Fibroblast of peridontal ligament (primary cell): ENCODE measurements around the gene ZNF234.
"Not testable (repeated sequence)": the region's sequence is repeated elsewhere in the genome, so short reads cannot be mapped to it uniquely, and the experiment has no call there.

Source experiments
- DNase-seq: peaks from one replicate; pipeline ENCODE4 v3.0.0-alpha.2; 2010; ENCODE audit errors: extremely low read depth

The ZNF234 gene

GRCh38 chr19:44180968-44181367, 39.6 kb downstream of the ZNF234 start:
- no peak for DNase-seq

GRCh38 chr19:44182145-44182544, 40.8 kb downstream of the ZNF234 start:
- DNase-seq, result no peak

- DNase-seq, result no peak
These were observed 48.7 kb downstream of the ZNF234 start for GRCh38 chr19:44190020-44190419.

- no peak for DNase-seq
These were observed 50.8 kb downstream of the ZNF234 start for GRCh38 chr19:44192127-44192526.

DNA sequence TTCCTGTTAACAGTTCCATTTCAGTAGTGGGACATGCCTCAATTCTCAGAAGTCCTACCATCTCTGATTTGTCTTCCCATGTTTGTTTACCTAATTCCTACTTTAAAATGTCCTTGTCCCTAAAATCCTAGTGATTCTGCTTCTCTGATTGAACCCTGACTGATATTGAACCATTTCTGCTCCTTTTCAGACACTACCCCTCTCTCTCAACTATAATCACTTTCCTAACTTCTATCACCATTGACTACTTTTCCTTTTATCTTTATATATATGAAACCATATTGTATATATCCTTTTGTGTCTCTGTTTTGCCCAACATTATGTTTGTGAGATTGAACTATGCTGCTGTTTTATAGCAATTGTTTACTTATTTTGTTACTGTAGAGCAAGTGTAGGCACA, 55.4 kb downstream of the ZNF234 start:
- DNase-seq, result no peak

- DNase-seq, result peak; percentile 80
These were observed 61.1 kb downstream of the ZNF234 start for GRCh38 chr19:44202470-44202869.

- no peak for DNase-seq
These were observed 61.6 kb downstream of the ZNF234 start for GRCh38 chr19:44202974-44203373.

- DNase-seq, result not testable (repeated sequence)
These were observed 62.5 kb downstream of the ZNF234 start for GRCh38 chr19:44203877-44204276.

DNA sequence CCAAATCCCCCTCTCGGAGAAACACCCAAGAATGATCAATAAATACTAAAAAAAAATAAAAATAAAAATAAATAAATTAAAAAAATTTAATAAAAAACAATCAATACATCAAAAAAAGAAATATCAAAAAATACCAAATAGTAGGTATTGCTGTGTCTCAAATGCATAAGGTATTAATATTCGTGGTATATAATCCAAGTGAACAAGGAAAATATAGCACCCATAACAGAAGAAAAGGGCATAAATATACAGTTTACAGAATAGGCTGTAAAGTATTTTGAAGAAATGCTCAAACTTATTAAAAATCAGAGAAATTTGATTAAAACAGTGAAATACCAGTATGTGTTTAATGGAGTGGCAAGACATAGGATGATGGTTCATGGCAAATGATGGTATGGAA, 63.4 kb downstream of the ZNF234 start:
- DNase-seq, result no peak

GRCh38 chr19:44207126-44207803, 65.9 kb downstream of the ZNF234 start:
- peak; percentile 94 for DNase-seq
